ENCODE measurements around the gene CC2D1B.

Gene CC2D1B

DNA sequence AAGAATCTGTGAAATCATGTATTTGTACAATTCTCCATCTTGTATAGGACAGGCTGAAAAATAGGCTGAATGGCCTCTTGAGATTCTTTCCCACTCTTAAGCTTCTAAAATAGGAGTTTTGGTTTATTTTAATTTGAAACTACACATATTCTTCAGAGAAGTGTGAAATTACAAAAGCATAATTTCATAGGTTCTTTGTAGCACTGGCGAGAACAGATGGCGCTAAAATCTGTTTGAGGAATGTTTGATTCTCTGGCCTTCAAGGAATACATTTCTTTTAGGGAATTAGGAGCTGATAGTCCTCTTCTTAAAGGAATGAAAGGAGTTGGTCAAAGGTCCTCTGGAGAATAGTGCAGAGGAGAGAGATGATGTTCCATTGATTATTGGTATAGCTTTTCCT, 44.9 kb downstream of the CC2D1B start:
- no peak overlapping the region for H3K4me2 ChIP-seq (ENCODE audit: low read length)
- no peaks in the 10 kb centered on the region for H3K9me3 ChIP-seq (ENCODE audit: insufficient read depth, low read length)
- H3K79me2 ChIP-seq (ENCODE audit: low read length): no peaks in the 10 kb centered on the region
- no peaks in the 10 kb centered on the region for H4K20me1 ChIP-seq (ENCODE audit: insufficient read depth, low read length)
- TF ChIP-seq, protein P1, sequence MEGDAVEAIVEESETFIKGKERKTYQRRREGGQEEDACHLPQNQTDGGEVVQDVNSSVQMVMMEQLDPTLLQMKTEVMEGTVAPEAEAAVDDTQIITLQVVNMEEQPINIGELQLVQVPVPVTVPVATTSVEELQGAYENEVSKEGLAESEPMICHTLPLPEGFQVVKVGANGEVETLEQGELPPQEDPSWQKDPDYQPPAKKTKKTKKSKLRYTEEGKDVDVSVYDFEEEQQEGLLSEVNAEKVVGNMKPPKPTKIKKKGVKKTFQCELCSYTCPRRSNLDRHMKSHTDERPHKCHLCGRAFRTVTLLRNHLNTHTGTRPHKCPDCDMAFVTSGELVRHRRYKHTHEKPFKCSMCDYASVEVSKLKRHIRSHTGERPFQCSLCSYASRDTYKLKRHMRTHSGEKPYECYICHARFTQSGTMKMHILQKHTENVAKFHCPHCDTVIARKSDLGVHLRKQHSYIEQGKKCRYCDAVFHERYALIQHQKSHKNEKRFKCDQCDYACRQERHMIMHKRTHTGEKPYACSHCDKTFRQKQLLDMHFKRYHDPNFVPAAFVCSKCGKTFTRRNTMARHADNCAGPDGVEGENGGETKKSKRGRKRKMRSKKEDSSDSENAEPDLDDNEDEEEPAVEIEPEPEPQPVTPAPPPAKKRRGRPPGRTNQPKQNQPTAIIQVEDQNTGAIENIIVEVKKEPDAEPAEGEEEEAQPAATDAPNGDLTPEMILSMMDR (IDR thresholded peaks at IDR 0.05; ENCODE audit: low read depth, low read length): no peak
- no peak for TF ChIP-seq EZH2phosphoT487 (IDR thresholded peaks at IDR 0.05; ENCODE audit: low read depth)
- H3K9ac ChIP-seq (ENCODE audit: low read length): no peak overlapping the region
- no peak overlapping the region for H2AFZ ChIP-seq (ENCODE audit: low read depth, low read length)
- peaks cover 13% of the 10 kb centered on the region for H3K4me1 ChIP-seq (ENCODE audit: low read length)
- H3K4me3 ChIP-seq (ENCODE audit: low read length): no peak overlapping the region
- H3K27me3 ChIP-seq (ENCODE audit: low read depth, low read length): no peaks in the 10 kb centered on the region
- H3K36me3 ChIP-seq (replicated peaks; ENCODE audit: low read depth, low read length): no peaks in the 10 kb centered on the region
- H3K27ac ChIP-seq (ENCODE audit: low read length): no peak overlapping the region

DNA sequence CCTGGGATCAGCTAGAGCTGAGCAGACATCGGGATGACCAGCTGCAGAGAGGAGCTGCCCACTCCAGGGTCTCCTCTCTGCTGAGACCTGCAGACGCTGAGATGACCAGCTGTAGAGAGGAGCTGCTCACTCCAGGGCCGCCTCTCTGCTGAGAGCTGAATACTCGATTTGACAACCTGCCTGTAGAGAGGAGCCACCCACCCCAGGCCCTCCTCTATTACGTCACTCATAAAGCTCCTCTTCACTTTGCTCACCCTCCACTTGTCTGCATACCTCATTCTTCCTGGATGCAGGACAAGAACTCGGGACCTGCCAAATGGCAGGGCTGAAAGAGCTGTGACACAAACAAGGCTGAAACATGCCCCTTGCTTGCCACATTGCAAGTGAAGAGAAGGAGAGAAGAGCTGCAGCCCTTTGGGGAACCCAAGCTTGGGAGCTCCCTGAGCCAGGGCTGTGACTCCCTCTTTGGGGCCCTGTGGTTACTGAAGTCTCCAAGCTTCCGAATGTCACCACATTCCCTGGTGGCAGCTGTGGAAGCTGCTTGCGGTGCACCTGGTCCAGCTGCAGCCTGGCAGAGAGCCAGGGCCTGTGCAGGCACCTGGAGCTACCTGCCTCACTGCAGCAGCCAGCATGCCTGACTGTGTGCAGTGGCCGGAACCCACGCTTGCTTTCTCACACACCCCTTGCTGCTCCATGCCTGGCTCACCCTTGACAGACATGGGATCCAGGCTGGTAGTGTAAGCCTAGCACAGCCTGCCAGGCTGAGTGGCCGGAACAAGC, 59.6 kb downstream of the CC2D1B start:
- H4K20me1 ChIP-seq (ENCODE audit: insufficient read depth, low read length): no peaks in the 10 kb centered on the region
- no peak overlapping the region for H3K27ac ChIP-seq (ENCODE audit: low read length)
- no peak overlapping the region for H3K4me2 ChIP-seq (ENCODE audit: low read length)
- H3K27me3 ChIP-seq (ENCODE audit: low read depth, low read length): no peaks in the 10 kb centered on the region
- peaks cover 10% of the 10 kb centered on the region for H3K4me1 ChIP-seq (ENCODE audit: low read length)
- H3K9ac ChIP-seq (ENCODE audit: low read length): no peak overlapping the region
- TF ChIP-seq EZH2phosphoT487 (IDR thresholded peaks at IDR 0.05; ENCODE audit: low read depth): no peak
- TF ChIP-seq, protein P1 (IDR thresholded peaks at IDR 0.05; ENCODE audit: low read depth, low read length): no peak
- H3K9me3 ChIP-seq (ENCODE audit: insufficient read depth, low read length): no peaks in the 10 kb centered on the region
- H3K79me2 ChIP-seq (ENCODE audit: low read length): no peaks in the 10 kb centered on the region
- no peak overlapping the region for H3K4me3 ChIP-seq (ENCODE audit: low read length)
- H3K36me3 ChIP-seq (replicated peaks; ENCODE audit: low read depth, low read length): no peaks in the 10 kb centered on the region
- H2AFZ ChIP-seq (ENCODE audit: low read depth, low read length): no peak overlapping the region

DNA sequence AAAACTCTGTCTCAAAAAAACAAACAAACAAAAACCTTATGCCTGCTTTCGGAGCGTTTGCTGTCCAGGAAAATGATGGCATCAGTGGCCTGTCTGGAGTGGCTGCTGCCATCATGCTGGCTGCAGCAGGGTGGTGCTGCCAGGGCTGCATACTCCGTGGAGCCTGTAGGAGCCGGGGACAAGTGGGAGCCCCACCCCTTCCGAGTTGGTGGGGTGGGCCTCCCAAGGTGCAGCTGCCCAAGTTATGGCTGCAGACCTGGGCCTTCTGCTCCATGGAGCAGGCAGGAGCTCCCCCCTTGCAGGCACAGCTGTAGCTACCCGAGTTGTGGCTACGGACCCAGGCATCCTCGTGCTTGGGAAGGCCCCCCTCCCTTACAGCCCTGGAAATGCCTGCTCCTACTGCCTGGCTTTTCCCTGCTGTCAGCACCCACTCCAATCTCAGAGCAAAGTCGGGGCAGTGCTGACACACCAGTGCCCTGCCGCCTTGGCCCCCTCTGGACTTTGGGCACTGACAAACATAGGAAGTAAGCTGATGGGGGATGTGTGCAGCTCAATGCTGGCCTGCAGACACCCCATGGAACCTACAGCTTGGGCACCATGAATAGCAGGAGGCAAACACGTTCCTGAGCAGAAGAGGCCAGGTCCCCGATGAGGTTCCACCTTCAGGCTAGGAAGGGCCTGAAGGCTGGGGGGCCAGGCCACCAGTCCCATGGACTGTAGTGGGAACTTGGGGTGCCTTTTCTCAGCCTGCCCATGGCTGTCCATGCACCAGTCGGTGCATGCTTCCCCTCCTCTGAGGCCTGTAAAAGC, 60.4 kb downstream of the CC2D1B start:
- Histone ChIP-seq H3K4me2 (ENCODE audit: low read length) (no peak overlapping the region), H3K9me3 (ENCODE audit: insufficient read depth, low read length) (no peaks in the 10 kb centered on the region), H3K27me3 (ENCODE audit: low read depth, low read length) (no peaks in the 10 kb centered on the region), H3K4me3 (ENCODE audit: low read length) (no peak overlapping the region), H3K36me3 (replicated peaks; ENCODE audit: low read depth, low read length) (no peaks in the 10 kb centered on the region), H3K27ac (ENCODE audit: low read length) (no peak overlapping the region), H2AFZ (ENCODE audit: low read depth, low read length) (no peak overlapping the region), H4K20me1 (ENCODE audit: insufficient read depth, low read length) (no peaks in the 10 kb centered on the region), H3K79me2 (ENCODE audit: low read length) (no peaks in the 10 kb centered on the region), H3K9ac (ENCODE audit: low read length) (no peak overlapping the region), H3K4me1 (ENCODE audit: low read length) (peaks cover 3% of the 10 kb centered on the region)
- TF ChIP-seq EZH2phosphoT487 (IDR thresholded peaks at IDR 0.05; ENCODE audit: low read depth): no peak
- TF ChIP-seq, protein P1 (IDR thresholded peaks at IDR 0.05; ENCODE audit: low read depth, low read length): no peak

Data from OCI-LY3 (cell line).